Lower leg skin (tissue), 4 donors: Measurements from ENCODE around the gene CLASP1. TPM values are rescaled to one million over a fixed set of nuclear protein-coding genes. Genes with fewer than 3 reads are reported as not detected.
"Not testable (repeated sequence)": the region's sequence is repeated elsewhere in the genome, so short reads cannot be mapped to it uniquely, and the experiment has no call there.

Experiments used
- DNase-seq, 2 donors: peaks; one replicate each; pipeline ENCODE4 v3.0.0-alpha.2; 2019; ENCODE audit warnings: low spot score in 2 of 2
- H3K4me3 ChIP-seq: fragments of 200-600 bp; sonication (generic); 2 replicates; pipeline ENCODE4 v1.5.1; 2017; ENCODE audit warnings: mild to moderate bottlenecking, low read depth; ENCODE audit not compliant: poor library complexity, severe bottlenecking
- POLR2A ChIP-seq, 2 donors: fragments of 450-650 bp; IDR thresholded peaks; one replicate each; pipeline ENCODE4 v1.6.1; 2016 to 2017; ENCODE audit warnings: antibody characterized with exemption in 2 of 2, mild to moderate bottlenecking in 1 of 2, moderate library complexity in 1 of 2
- WGBS, 2 donors: methylation state at CpG; one replicate each; pipeline ENCODE4 v1.1.5; 2018; 5-methylcytosine and 5-hydroxymethylcytosine counted together
- intact Hi-C: fragments of 100-400 bp; cut with DNase I; formaldehyde crosslinking; loops from one replicate; pipeline ENCODE4 v1.15.0; 2023; ENCODE audit warnings: low total_unique reads
- total RNA-seq, 4 donors: library from RNA; depleted of rRNA; stranded (reverse); fragments of >200 nt; gene quantifications; one replicate each; pipeline ENCODE4 v1.1.0, GENCODE V29; 2016
- TF ChIP-seq, protein P1 (sequence below), 3 donors: fragments of 450-650 bp; IDR thresholded peaks; one replicate each; pipeline ENCODE4 v1.5.1; 2016; ENCODE audit warnings: antibody characterized with exemption in 3 of 3, mild to moderate bottlenecking in 3 of 3, moderate library complexity in 2 of 3

Gene CLASP1
- total RNA-seq, 4 donors from 2014 or later = 56.8 to 88.4 (median 69.0) TPM

DNA sequence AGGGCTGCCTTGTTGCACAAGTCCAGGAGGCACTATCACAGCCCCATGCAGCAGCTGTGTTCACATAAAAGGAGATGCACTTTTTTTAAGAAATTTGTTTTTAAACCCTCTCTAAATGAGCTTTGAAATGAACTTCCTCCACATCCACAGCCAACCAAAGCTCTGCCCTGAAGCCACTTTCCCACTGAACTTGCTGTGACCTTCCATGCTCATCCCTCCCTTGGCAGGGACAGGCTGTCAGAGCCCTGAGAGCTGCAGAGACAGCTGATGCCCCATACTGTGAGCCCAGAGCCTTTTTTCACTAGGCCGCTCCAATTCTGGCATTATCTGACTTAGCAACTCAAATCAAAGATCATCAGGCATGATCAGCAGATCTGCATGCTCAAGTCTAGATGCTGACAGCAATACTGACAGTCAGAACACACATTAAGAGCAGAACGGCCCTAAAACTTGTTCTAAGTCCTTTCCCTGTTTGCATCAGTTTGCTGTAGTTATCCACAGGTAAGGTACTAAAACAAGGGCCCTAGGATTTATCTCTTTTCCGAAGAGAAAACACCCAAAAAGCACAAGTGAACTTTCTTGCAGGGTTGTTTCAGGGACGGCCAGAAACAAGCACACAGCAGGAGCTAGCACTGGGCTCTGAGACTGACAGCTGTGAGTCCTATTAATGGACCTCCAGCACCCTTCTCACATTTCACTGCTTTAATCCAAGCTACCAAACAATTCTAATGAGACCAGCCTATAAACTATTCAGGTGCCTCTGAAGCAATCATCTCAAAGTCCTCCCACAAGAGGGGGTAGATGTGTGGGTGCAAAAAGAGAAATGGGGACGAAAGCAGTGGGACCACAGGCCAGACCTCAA lies 83.6 kb downstream of the CLASP1 start:
- TF ChIP-seq, protein P1, sequence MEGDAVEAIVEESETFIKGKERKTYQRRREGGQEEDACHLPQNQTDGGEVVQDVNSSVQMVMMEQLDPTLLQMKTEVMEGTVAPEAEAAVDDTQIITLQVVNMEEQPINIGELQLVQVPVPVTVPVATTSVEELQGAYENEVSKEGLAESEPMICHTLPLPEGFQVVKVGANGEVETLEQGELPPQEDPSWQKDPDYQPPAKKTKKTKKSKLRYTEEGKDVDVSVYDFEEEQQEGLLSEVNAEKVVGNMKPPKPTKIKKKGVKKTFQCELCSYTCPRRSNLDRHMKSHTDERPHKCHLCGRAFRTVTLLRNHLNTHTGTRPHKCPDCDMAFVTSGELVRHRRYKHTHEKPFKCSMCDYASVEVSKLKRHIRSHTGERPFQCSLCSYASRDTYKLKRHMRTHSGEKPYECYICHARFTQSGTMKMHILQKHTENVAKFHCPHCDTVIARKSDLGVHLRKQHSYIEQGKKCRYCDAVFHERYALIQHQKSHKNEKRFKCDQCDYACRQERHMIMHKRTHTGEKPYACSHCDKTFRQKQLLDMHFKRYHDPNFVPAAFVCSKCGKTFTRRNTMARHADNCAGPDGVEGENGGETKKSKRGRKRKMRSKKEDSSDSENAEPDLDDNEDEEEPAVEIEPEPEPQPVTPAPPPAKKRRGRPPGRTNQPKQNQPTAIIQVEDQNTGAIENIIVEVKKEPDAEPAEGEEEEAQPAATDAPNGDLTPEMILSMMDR (IDR thresholded peaks at IDR 0.05) = no peak
- no peak for TF ChIP-seq POLR2A (IDR thresholded peaks at IDR 0.05)
- no peak overlapping the region for H3K4me3 ChIP-seq
- intact Hi-C loops = no loop called here

DNA sequence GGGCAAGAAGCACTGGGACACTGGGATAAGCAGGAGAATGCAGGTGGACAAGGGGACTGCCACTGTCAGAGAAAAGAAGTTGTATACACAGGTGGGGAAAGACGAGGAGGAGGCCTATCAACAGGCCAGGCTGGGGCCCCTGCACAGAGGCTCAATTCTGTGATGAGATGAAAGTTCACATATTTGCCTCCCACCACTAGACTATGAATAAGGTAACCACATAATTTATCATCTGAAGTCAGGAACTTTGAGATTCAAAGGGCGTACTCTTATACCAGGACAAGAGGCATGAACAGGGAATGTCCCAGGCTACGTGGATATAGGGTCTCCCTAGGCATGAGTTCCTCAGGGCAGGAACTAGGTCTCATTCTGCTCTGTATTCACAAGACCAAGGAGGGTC lies 84.4 kb downstream of the CLASP1 start:
- no peak overlapping the region for H3K4me3 ChIP-seq
- DNase-seq = no peak
- intact Hi-C loops = no loop called here
- no peak for TF ChIP-seq POLR2A (IDR thresholded peaks at IDR 0.05)
- TF ChIP-seq, protein P1 (IDR thresholded peaks at IDR 0.05) = no peak
- 90 to 93% methylated on average over 3 of the region's 3 CpGs for WGBS, 2 donors

More for the DNA sequence above, 83.6 kb downstream of the CLASP1 start:
- WGBS, 2 donors = 68 to 81% methylated on average over 5 of the region's 5 CpGs
- DNase-seq = no peak

DNA sequence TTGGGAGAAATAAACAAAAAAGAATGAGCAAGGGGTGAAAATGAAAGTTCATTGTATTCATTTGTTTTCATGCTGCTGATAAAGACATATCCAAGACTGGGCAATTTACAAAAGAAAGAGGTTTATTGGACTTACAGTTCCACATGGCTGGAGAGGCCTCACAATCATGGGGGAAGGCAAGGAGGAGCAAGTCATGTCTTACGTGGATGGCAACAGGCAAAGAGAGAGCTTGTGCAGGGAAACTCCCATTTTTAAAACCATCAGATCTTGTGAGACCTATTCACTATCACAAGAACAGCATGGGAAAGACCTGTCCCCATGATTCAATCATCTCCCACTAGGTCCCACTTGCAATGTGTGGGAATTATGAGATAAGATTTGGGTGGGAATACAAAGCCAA lies 85.5 kb downstream of the CLASP1 start:
- intact Hi-C loops = not testable (repeated sequence)

DNA sequence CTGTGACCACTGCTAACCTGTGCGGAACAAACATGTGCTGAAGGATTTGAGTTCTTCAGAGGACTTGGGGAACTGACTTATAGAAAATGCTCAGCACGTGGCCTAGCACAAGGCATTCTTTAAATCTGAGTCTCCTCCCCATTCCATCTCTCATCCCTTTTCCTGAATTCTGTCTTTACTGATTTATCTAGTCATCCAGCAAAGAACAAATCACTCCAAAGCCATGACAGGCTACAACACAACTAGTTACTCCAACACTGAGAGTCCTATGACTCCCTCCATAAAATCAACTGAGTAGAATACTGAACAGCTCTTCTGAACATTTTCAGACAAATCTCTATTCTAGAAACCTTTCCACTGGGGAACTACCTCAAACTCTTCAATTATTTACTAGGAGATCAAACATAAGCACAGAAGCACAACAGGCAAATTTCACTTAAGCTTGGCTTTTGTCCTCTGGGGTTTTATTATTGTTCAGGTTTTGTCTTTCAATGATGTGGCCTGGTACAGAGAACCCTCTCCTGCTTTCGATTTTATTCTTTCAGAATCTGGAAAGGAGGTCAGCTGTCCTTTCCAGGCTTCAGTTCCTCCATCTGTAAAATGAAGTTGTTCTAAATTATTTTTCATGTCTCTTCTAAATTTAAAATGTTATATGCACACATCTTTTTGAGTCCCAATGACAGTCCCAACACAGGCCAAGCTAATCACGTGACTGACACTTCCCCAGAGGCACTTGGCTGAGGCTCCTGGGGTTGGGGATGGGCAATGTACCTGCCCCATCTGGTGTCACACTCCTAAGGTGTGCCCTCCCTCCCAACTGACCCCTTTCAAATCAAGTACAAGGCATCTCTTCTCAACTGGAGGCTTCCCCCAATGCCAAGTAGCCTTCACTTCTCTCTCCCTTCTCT lies 86.7 kb downstream of the CLASP1 start:
- H3K4me3 ChIP-seq = no peak overlapping the region
- no peak for TF ChIP-seq POLR2A (IDR thresholded peaks at IDR 0.05)
- TF ChIP-seq, protein P1 (IDR thresholded peaks at IDR 0.05) = no peak
- WGBS, 2 donors = 74 to 78% methylated on average over 4 of the region's 4 CpGs
- no peak for DNase-seq
- intact Hi-C loops = no loop called here

More for the DNA sequence above, 85.5 kb downstream of the CLASP1 start:
- 72 to 73% methylated on average over 1 of the region's 1 CpG for WGBS, 2 donors
- DNase-seq, H3K4me3 ChIP-seq: not testable (repeated sequence)

DNA sequence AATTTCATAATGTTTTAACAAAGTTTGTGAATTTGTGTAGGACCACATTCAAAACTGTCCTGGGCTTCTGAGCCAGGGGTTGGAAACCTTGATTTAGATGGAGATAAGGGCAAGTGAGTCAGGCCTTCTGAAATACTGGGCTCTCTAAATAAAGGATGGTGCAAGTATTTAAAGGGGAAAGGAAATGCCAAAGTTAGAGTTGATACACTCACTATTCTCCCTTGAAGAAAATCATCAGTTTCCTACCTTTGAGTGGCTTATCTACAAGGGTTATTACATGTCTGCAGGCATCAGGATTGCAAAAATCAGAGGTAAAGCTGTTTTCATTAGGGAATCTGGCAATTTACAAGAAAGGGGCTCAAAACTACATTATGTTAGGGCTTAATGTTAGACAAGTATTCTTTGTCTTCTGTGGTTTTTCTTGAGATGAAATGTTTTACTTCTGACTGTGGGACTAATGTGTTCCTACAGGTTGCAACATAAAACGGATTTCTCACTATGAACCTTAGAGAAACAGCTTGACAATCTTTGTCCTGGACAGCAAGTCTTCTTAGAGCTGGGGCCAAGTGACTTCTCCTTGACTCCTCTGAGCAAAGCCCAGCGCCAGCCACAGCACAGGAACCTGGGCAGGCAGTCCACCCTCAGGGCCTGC lies 87.5 kb downstream of the CLASP1 start:
- WGBS, 2 donors = 69 to 83% methylated on average over 2 of the region's 2 CpGs
- DNase-seq = no peak
- no peak overlapping the region for H3K4me3 ChIP-seq
- TF ChIP-seq, protein P1 (IDR thresholded peaks at IDR 0.05) = no peak
- no peak for TF ChIP-seq POLR2A (IDR thresholded peaks at IDR 0.05)
- intact Hi-C loops = no loop called here
